CD4-positive, alpha-beta T cell treated with Interferon gamma for 1 hour (primary cell): ENCODE results near the gene RIBC1.
A peak's percentile ranks its signal among the peaks of the same experiment; 100 is the strongest.
"Not testable (repeated sequence)": the region's sequence is repeated elsewhere in the genome, so short reads cannot be mapped to it uniquely, and the experiment has no call there.

Source experiments
- DNase-seq: peaks from one replicate; pipeline ENCODE4 v3.0.0-alpha.2; 2020

The RIBC1 gene

GRCh38 chrX:53422861-53423306 lies at the start of gene RIBC1:
RIBC1 (plus strand) TSS chrX:53422873; CDS start chrX:53426277, 3,404 bp downstream.
- no peak for DNase-seq

- DNase-seq = no peak
These were observed 49.4 kb upstream of the RIBC1 start for GRCh38 chrX:53373307-53373706.

GRCh38 chrX:53374222-53374820 lies 48.4 kb upstream of the RIBC1 start:
- DNase-seq = peak; percentile 11

GRCh38 chrX:53374923-53375322 lies 47.8 kb upstream of the RIBC1 start:
- no peak for DNase-seq

- no peak for DNase-seq
These were observed 45.8 kb upstream of the RIBC1 start for GRCh38 chrX:53376888-53377287.

GRCh38 chrX:53377464-53377863 lies 45.2 kb upstream of the RIBC1 start:
- no peak for DNase-seq

GRCh38 chrX:53379008-53379710 lies 43.5 kb upstream of the RIBC1 start:
- no peak for DNase-seq

GRCh38 chrX:53379747-53380146 lies 42.9 kb upstream of the RIBC1 start:
- no peak for DNase-seq

GRCh38 chrX:53383376-53384076 lies 39.1 kb upstream of the RIBC1 start:
- no peak for DNase-seq

- DNase-seq = no peak
These were observed 26.9 kb upstream of the RIBC1 start for GRCh38 chrX:53395605-53396298.

GRCh38 chrX:53398216-53398615 lies 24.5 kb upstream of the RIBC1 start:
- DNase-seq = no peak

- no peak for DNase-seq
These were observed 19.1 kb upstream of the RIBC1 start for GRCh38 chrX:53403535-53403934.

- no peak for DNase-seq
These were observed 10.2 kb upstream of the RIBC1 start for GRCh38 chrX:53412446-53412845.

- DNase-seq = not testable (repeated sequence)
These were observed 2.3 kb upstream of the RIBC1 start for GRCh38 chrX:53420351-53420750.

- DNase-seq = no peak
These were observed 1.5 kb upstream of the RIBC1 start for GRCh38 chrX:53421125-53421524.

GRCh38 chrX:53421772-53422085 lies 944 bp upstream of the RIBC1 start:
- DNase-seq = no peak

- peak; percentile 100 for DNase-seq
These were observed 400 bp upstream of the RIBC1 start, which contains the start of gene SMC1A for GRCh38 chrX:53422086-53422860. SMC1A (minus strand) TSS chrX:53422654; CDS start chrX:53422600, 54 bp downstream.

GRCh38 chrX:53429755-53430154 lies 7.1 kb downstream of the RIBC1 start:
- DNase-seq = no peak

- DNase-seq = no peak
These were observed 7.6 kb downstream of the RIBC1 start for GRCh38 chrX:53430231-53430630.

GRCh38 chrX:53433651-53434639 lies 11.3 kb downstream of the RIBC1 start, which contains the start of gene HSD17B10:
HSD17B10 (minus strand) TSS chrX:53434370; CDS start chrX:53434345, 25 bp downstream.
- peak; percentile 88 for DNase-seq

- DNase-seq = peak; percentile 73
These were observed 13.3 kb downstream of the RIBC1 start for GRCh38 chrX:53435997-53436396.
